ENCODE measurements around the gene AIFM2. TPM values are rescaled to one million over a fixed set of nuclear protein-coding genes. Genes with fewer than 3 reads are reported as not detected.

AIFM2 gene
- total RNA-seq, 2 experiments from 2014 or later: 4.6 to 5.2 TPM

DNA sequence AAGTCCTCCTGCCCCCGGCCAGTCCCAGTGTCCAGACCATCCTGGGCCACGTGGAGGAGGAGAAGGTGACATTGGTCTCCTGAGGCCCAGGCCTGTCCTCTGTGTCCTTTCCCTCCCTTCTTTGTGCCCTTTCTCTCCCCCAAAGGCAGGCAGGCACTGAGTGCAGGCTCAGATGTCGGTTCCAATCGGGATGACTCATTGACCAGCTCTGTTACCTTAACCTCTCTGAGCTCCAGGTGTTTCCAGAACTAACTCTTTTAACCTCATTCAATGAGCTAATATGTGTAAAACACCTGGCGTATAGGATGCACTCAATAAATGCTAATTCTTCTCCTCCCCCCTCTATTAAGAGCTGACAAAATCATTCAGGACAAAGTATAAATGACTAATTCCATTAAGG is 54.3 kb downstream of the AIFM2 start:
- intact Hi-C loops (cut with DNase I, micrococcal nuclease): no loop called here
- Mint-ChIP-seq H3K4me3 (no peak overlapping the region), H3K4me1 (no peaks in the 10 kb centered on the region), H3K36me3 (ENCODE audit: low read depth) (no peaks in the 10 kb centered on the region), H3K27ac (no peak overlapping the region), H3K27me3 (peaks cover 2% of the 10 kb centered on the region), H3K9me3 (ENCODE audit: low read depth) (no peaks in the 10 kb centered on the region)
- DNase-seq (no peak), ATAC-seq (no peak)
- ChIA-PET CTCF (interaction anchor here (1.2 kb wide), 1 partner anchor 38 kb away, joined by 4 read pairs; no protein-coding TSS in a partner anchor), POLR2A (no interaction called here)

DNA sequence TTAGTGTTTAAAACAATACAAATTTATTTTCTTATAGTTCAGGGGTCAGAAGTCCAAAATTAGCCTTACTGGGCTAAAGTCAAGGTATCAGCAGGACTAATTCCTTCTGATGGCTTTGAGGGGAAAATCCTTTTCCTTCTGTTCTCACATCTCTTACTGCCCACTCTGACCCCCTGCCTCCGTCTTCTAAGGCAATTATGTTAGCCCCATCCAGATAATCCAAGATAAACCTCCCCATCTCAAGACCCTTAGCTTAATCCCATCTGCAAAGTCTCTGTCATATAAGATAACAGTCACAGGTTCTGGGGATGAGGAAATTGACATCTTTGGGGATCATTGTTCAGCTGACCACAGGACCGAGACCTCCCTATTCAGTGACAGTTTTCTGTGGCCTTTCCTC is 57.7 kb downstream of the AIFM2 start:
- Mint-ChIP-seq H3K4me1 (no peaks in the 10 kb centered on the region), H3K27ac (no peak overlapping the region), H3K4me3 (no peak overlapping the region), H3K27me3 (peaks cover 2% of the 10 kb centered on the region), H3K36me3 (ENCODE audit: low read depth) (no peaks in the 10 kb centered on the region), H3K9me3 (ENCODE audit: low read depth) (no peaks in the 10 kb centered on the region)
- POLR2A ChIA-PET: no interaction called here
- DNase-seq (no peak), ATAC-seq (no peak)
- CTCF ChIA-PET: no interaction called here
- intact Hi-C loops (cut with DNase I, micrococcal nuclease): no loop called here

GRCh38 chr10:70074165-70074564 is 58.5 kb downstream of the AIFM2 start:
- ATAC-seq (no peak), DNase-seq (no peak)
- Mint-ChIP-seq H3K4me1 (no peaks in the 10 kb centered on the region), H3K27ac (no peak overlapping the region), H3K9me3 (ENCODE audit: low read depth) (no peaks in the 10 kb centered on the region), H3K27me3 (peaks cover 2% of the 10 kb centered on the region), H3K36me3 (ENCODE audit: low read depth) (no peaks in the 10 kb centered on the region), H3K4me3 (no peak overlapping the region)
- POLR2A ChIA-PET: no interaction called here
- intact Hi-C loops (cut with DNase I, micrococcal nuclease): no loop called here
- CTCF ChIA-PET: interaction anchor here (1.9 kb wide), 1 partner anchor 42 kb away, joined by 5 read pairs; no protein-coding TSS in a partner anchor

DNA sequence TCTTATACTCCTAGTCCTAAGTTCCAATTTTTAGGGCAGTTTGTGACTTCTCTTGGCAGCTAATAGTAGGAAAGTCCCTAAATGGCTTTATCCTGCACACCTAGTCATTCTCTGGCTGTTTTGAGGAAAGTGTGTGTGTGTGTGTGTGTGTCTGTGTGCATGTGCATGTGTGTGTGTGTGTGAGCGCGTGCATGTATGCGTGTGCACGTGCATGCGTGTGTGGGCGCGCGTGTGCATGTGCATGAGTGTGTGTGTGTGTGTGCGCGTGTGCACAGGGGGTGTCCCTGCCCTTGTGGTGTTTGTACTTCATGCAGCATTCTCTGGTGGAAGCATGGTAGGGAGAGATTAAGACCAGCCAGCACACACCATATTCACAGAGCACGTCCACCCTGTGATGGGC is 61.8 kb downstream of the AIFM2 start:
- no peak for DNase-seq
- no peak overlapping the region for H3K4me3 Mint-ChIP-seq

DNA sequence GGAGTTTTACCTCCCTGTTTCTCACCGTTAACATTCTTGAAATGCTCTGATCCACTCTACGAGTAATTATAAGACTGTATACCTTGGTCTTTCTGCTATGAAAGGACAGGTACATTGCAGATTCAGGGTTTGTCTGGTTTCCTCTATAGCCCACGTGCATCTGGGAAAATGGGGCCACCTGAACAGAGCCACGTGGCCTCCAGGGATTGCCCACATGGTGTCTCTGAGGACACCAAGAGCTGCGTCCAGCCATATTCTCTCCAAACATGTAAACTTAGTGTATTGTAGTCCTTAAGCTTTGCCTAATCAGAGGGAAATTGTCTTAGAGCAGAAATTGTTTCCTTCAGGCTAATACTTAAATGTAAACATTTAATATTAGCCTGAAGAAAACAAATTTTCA is 63.3 kb downstream of the AIFM2 start:
- intact Hi-C loops (cut with DNase I, micrococcal nuclease): no loop called here
- CTCF ChIA-PET: no interaction called here
- DNase-seq: no peak

More for the DNA sequence above, 61.8 kb downstream of the AIFM2 start:
- CTCF ChIA-PET: interaction anchor here (0.6 to 1.0 kb wide), 2 partner anchors 45 to 773 kb away, joined by 3 read pairs; no protein-coding TSS in a partner anchor
- Mint-ChIP-seq H3K4me1 (no peaks in the 10 kb centered on the region), H3K36me3 (ENCODE audit: low read depth) (no peaks in the 10 kb centered on the region), H3K27ac (no peak overlapping the region), H3K9me3 (ENCODE audit: low read depth) (no peaks in the 10 kb centered on the region), H3K27me3 (no peaks in the 10 kb centered on the region)
- no peak for ATAC-seq
- POLR2A ChIA-PET: no interaction called here
- intact Hi-C loops (cut with DNase I, micrococcal nuclease): no loop called here

DNA sequence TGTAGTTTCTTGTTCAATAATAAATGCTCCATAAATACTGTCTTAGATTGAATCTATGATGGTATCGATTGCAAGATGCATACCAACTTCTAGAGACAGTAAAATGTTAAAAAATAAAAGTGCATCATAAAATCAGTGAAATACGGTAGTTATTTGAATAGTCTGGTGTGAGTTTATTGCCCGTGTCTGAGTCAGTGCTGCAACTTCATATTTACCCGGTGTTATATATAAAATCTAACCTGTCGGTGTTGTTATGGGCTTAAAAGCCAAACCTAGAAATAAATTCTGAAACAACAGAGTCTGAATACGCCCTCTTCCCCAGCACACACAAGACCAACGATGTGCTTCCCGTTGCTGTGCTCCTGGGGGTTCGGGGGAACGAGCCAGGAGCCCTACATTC is 63.7 kb downstream of the AIFM2 start:
- no peaks in the 10 kb centered on the region for H3K9me3 Mint-ChIP-seq (ENCODE audit: low read depth)
- ATAC-seq (no peak), DNase-seq (no peak)
- POLR2A ChIA-PET: no interaction called here
- intact Hi-C loops (cut with DNase I, micrococcal nuclease): no loop called here
- H3K4me1 Mint-ChIP-seq: no peaks in the 10 kb centered on the region
- no peak overlapping the region for H3K4me3 Mint-ChIP-seq
- H3K27me3 Mint-ChIP-seq: no peaks in the 10 kb centered on the region
- no peaks in the 10 kb centered on the region for H3K36me3 Mint-ChIP-seq (ENCODE audit: low read depth)
- CTCF ChIA-PET: interaction anchor here (0.6 kb wide), 1 partner anchor 327 kb away, joined by 3 read pairs; no protein-coding TSS in a partner anchor
- no peak overlapping the region for H3K27ac Mint-ChIP-seq

More for the DNA sequence above, 63.3 kb downstream of the AIFM2 start:
- H3K4me1 Mint-ChIP-seq: no peaks in the 10 kb centered on the region
- H3K4me3 Mint-ChIP-seq: no peak overlapping the region
- H3K27ac Mint-ChIP-seq: no peak overlapping the region
- H3K27me3 Mint-ChIP-seq: no peaks in the 10 kb centered on the region
- POLR2A ChIA-PET: no interaction called here
- H3K9me3 Mint-ChIP-seq (ENCODE audit: low read depth): no peaks in the 10 kb centered on the region
- no peak for ATAC-seq
- no peaks in the 10 kb centered on the region for H3K36me3 Mint-ChIP-seq (ENCODE audit: low read depth)

GRCh38 chr10:70067586-70067985 is 65.0 kb downstream of the AIFM2 start:
- ChIA-PET POLR2A (no interaction called here), CTCF (interaction anchor here (0.5 to 0.7 kb wide), 2 partner anchors 133 to 807 kb away, joined by 3 read pairs; no protein-coding TSS in a partner anchor)
- Mint-ChIP-seq H3K4me1 (peaks cover 2% of the 10 kb centered on the region), H3K27me3 (no peaks in the 10 kb centered on the region), H3K27ac (no peak overlapping the region), H3K36me3 (ENCODE audit: low read depth) (no peaks in the 10 kb centered on the region), H3K9me3 (ENCODE audit: low read depth) (no peaks in the 10 kb centered on the region), H3K4me3 (no peak overlapping the region)
- ATAC-seq: no peak
- no peak for DNase-seq
- intact Hi-C loops (cut with DNase I, micrococcal nuclease): no loop called here

GRCh38 chr10:70066190-70066589 is 66.4 kb downstream of the AIFM2 start:
- no peaks in the 10 kb centered on the region for H3K27me3 Mint-ChIP-seq
- CTCF ChIA-PET: interaction anchor here (0.6 to 1.4 kb wide), 2 partner anchors 108 to 299 kb away, joined by 3 to 4 read pairs; no protein-coding TSS in a partner anchor
- H3K4me1 Mint-ChIP-seq: peaks cover 2% of the 10 kb centered on the region
- ATAC-seq (no peak), DNase-seq (no peak)
- POLR2A ChIA-PET: no interaction called here
- H3K27ac Mint-ChIP-seq: no peak overlapping the region
- H3K36me3 Mint-ChIP-seq (ENCODE audit: low read depth): no peaks in the 10 kb centered on the region
- H3K4me3 Mint-ChIP-seq: no peak overlapping the region
- intact Hi-C loops (cut with DNase I, micrococcal nuclease): no loop called here
- H3K9me3 Mint-ChIP-seq (ENCODE audit: low read depth): no peaks in the 10 kb centered on the region

DNA sequence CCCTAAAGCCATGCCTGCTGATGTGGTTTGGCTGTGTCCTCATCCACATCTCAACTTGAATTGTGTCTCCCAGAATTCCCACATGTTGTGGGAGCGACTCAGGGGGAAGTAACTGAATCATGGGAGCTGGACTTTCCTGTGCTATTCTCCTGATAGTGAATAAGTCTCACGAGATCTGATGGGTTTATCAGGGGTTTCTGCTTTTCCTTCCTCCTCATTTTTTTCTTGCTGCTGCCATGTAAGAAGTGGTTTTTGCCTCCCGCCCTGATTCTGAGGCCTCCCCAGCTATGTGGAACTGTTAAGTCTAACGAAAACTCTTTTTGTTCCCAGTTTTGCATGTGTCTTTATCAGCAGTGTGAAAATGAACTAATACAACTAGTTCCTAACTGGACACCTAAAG is 68.1 kb downstream of the AIFM2 start:
- no peak overlapping the region for H3K4me3 Mint-ChIP-seq
- H3K9me3 Mint-ChIP-seq (ENCODE audit: low read depth): no peaks in the 10 kb centered on the region
- DNase-seq: no peak
- intact Hi-C loops (cut with DNase I, micrococcal nuclease): no loop called here
- no peak overlapping the region for H3K27ac Mint-ChIP-seq
- CTCF ChIA-PET: interaction anchor here (0.6 kb wide), 2 partner anchors 366 to 1899 kb away, joined by 3 read pairs; no protein-coding TSS in a partner anchor
- no peaks in the 10 kb centered on the region for H3K36me3 Mint-ChIP-seq (ENCODE audit: low read depth)
- POLR2A ChIA-PET: interaction anchor here (0.6 kb wide), 1 partner anchor 110 kb away, joined by 3 read pairs; no protein-coding TSS in a partner anchor
- peaks cover 2% of the 10 kb centered on the region for H3K4me1 Mint-ChIP-seq
- H3K27me3 Mint-ChIP-seq: no peaks in the 10 kb centered on the region
- ATAC-seq: no peak

DNA sequence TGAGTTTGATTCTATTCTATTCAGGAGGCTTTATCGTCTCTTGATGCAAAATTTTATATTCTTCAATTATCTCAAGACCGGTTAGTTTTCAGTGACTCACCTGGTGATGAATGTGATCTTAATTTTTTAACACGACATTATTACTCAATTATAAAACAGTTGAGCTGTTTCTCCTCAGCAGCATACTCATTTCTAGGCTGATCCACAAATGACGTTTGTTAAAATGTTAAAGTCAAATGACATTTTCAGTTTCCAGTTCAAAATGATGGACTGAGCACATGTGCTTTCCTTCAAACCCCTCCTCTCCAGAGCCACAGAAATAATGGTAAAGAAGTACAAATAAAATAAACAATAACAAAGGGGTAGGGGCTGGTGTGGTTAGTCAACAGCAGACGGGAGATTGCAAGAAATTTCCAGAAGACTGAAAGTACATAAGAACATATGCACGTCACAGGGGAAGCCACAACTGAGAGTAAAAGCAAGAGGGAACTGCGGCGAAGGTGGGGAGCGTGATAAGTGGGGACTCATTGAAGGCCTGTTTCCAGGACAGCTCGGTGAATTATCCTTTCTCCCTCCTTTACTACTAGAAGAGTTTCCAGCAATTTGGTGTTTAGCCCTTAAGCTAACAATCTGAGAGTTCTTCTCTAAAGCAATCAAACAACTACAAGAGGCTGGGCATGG is 69.1 kb downstream of the AIFM2 start:
- H3K9me3 Mint-ChIP-seq (ENCODE audit: low read depth): no peaks in the 10 kb centered on the region
- ChIA-PET CTCF (interaction anchor here (1.0 to 2.0 kb wide), 2 partner anchors 52 to 105 kb away, joined by 3 to 8 read pairs; no protein-coding TSS in a partner anchor), POLR2A (interaction anchor here (0.6 kb wide), 1 partner anchor 111 kb away, joined by 3 read pairs; no protein-coding TSS in a partner anchor)
- H3K27ac Mint-ChIP-seq: no peak overlapping the region
- H3K4me1 Mint-ChIP-seq: peaks cover 2% of the 10 kb centered on the region
- H3K36me3 Mint-ChIP-seq (ENCODE audit: low read depth): no peaks in the 10 kb centered on the region
- intact Hi-C loops (cut with DNase I, micrococcal nuclease): no loop called here
- no peak overlapping the region for H3K4me3 Mint-ChIP-seq
- no peaks in the 10 kb centered on the region for H3K27me3 Mint-ChIP-seq
- ATAC-seq (peak; percentile 66), DNase-seq (peak; percentile 24)
